Kidney (tissue), 22 donors: ENCODE results near the gene CHMP5. TPM values are rescaled to one million over a fixed set of nuclear protein-coding genes. Genes with fewer than 3 reads are reported as not detected.
A peak's percentile ranks its signal among the peaks of the same experiment; 100 is the strongest.

Source experiments
- DNase-seq, 5 donors: peaks; one replicate each; pipeline ENCODE4 v3.0.0-alpha.2; 2013 to 2020
- FAIRE-seq: peaks from 2 replicates; lab custom pipeline; 2012; peaks lifted over from hg19 to GRCh38; lab: Jason Lieb, UNC
- H3K27ac ChIP-seq, 2 donors: one replicate each; pipeline ENCODE4 v1.7.0; 2013; ENCODE audit warnings: low read depth in 2 of 2, low read length in 2 of 2, inconsistent platforms in 1 of 2
- H3K27me3 ChIP-seq: one replicate; pipeline ENCODE4 v1.7.1; 2013; ENCODE audit warnings: low read length, inconsistent platforms; ENCODE audit not compliant: control insufficient read depth, insufficient read depth
- H3K36me3 ChIP-seq, 3 donors: one replicate each; pipeline versions ENCODE4 v1.7.0 to v1.7.1; 2013; ENCODE audit warnings: low read length in 3 of 3, control low read depth in 1 of 3, inconsistent platforms in 1 of 3; ENCODE audit not compliant: insufficient read depth in 3 of 3, control insufficient read depth in 2 of 3
- H3K4me1 ChIP-seq, 3 donors: one replicate each; pipeline versions ENCODE4 v1.7.0 to v1.7.1; 2013; ENCODE audit warnings: low read length in 3 of 3, inconsistent platforms in 1 of 3, low read depth in 1 of 3; ENCODE audit not compliant: control insufficient read depth in 2 of 3, insufficient read depth in 2 of 3
- H3K4me3 ChIP-seq, 3 donors: one replicate each; pipeline versions ENCODE4 v1.7.0 to v1.8.1; 2013; ENCODE audit warnings: low read length in 3 of 3, control low read depth in 1 of 3, inconsistent platforms in 1 of 3
- H3K9ac ChIP-seq, 3 donors: one replicate each; pipeline versions ENCODE4 v1.7.0 to v1.7.1; 2013; ENCODE audit warnings: low read length in 3 of 3, control low read depth in 1 of 3, inconsistent platforms in 1 of 3
- H3K9me3 ChIP-seq, 3 donors: one replicate each; pipeline versions ENCODE4 v1.7.0 to v1.7.1; 2013; ENCODE audit warnings: low read length in 3 of 3, control low read depth in 1 of 3, inconsistent platforms in 1 of 3; ENCODE audit not compliant: control insufficient read depth in 2 of 3, insufficient read depth in 1 of 3
- CTCF ChIP-seq: IDR thresholded peaks from 3 replicates; pipeline ENCODE4 v1.5.1; 2012; ENCODE audit warnings: mild to moderate bottlenecking, moderate library complexity, borderline replicate concordance; ENCODE audit not compliant: insufficient read depth; ENCODE audit errors: extremely low read depth
- intact Hi-C: fragments of 100-400 bp; cut with DNase I; formaldehyde crosslinking; loops from one replicate; pipeline ENCODE4 v1.11.1; 2022
- long read RNA-seq, 10 donors: library from polyadenylated mRNA in 1 of 10; unstranded in 1 of 10; transcript quantifications; one replicate each; pipeline ENCODE4 v2.0.0 and lab custom pipeline, GENCODE V29; 2021 to 2026
- polyA plus RNA-seq: library from polyadenylated mRNA; stranded (reverse); fragments of 350-450 nt; fragmentation: Illumina TruSeq; extraction: RNeasy Lipid Tissue Mini Kit (QIAGEN cat#74804); gene quantifications from one replicate; pipeline ENCODE4 v1.2.3, GENCODE V29; 2014; ENCODE audit warnings: low read depth, low replicate concordance; ENCODE audit not compliant: insufficient read depth
- total RNA-seq: library from RNA; stranded (reverse); fragmentation: NEBNext Ultra II Directional; extraction: Animal tissue kit (Norgen Biotek cat#: 25700); gene quantifications from one replicate; pipeline ENCODE4 v1.2.1, GENCODE V29; 2021
- donor health status: control.
- donor health status: control.
- donor health status: control.
- donor health status: control.
- donor health status: control.
- donor health status: DM: yes; HTN: yes; CAD: no.
- donor health status: Normal renal cell carcinoma (clear cell type).

The CHMP5 gene
- 65.2 TPM for total RNA-seq
- polyA plus RNA-seq = 100 TPM
- long read RNA-seq, donor 1, transcript CHMP5-201 (8 exons, 1,477 nt) = major isoform, 44 of 99 reads
- long read RNA-seq, donor 1, partial matches to known transcripts = 52 of 99 reads
- long read RNA-seq, donor 1, other reads (novel, unspliced or antisense) = 0 of 99 reads
- long read RNA-seq, donor 2, transcript CHMP5-201 (8 exons, 1,477 nt) = major isoform, 82 of 114 reads
- long read RNA-seq, donor 2, partial matches to known transcripts = 31 of 114 reads
- long read RNA-seq, donor 2, other reads (novel, unspliced or antisense) = 0 of 114 reads
- long read RNA-seq, donor 3, transcript CHMP5-201 (8 exons, 1,477 nt) = major isoform, 78 of 122 reads
- long read RNA-seq, donor 3, partial matches to known transcripts = 42 of 122 reads
- long read RNA-seq, donor 3, other reads (novel, unspliced or antisense) = 0 of 122 reads
- long read RNA-seq, donor 4, transcript CHMP5-201 (8 exons, 1,477 nt) = major isoform, 32 of 41 reads
- long read RNA-seq, donor 4, partial matches to known transcripts = 8 of 41 reads
- long read RNA-seq, donor 4, other reads (novel, unspliced or antisense) = 0 of 41 reads
- long read RNA-seq, donor 5, partial matches to known transcripts = 0 of 4 reads
- long read RNA-seq, donor 5, other reads (novel, unspliced or antisense) = 0 of 4 reads
- long read RNA-seq, donor 6, transcript CHMP5-201 (8 exons, 1,477 nt) = major isoform, 96 of 231 reads
- long read RNA-seq, donor 6, transcript CHMP5-203 (2 exons, 576 nt) = minor isoform, 5 of 231 reads
- long read RNA-seq, donor 6, partial matches to known transcripts = 129 of 231 reads
- long read RNA-seq, donor 6, other reads (novel, unspliced or antisense) = 0 of 231 reads
- long read RNA-seq, donor 7, transcript CHMP5-201 (8 exons, 1,477 nt) = major isoform, 74 of 77 reads
- long read RNA-seq, donor 7, partial matches to known transcripts = 1 of 77 reads
- long read RNA-seq, donor 7, other reads (novel, unspliced or antisense) = 2 of 77 reads
- long read RNA-seq, donor 8, transcript CHMP5-201 (8 exons, 1,477 nt) = major isoform, 53 of 63 reads
- long read RNA-seq, donor 8, partial matches to known transcripts = 9 of 63 reads
- long read RNA-seq, donor 8, other reads (novel, unspliced or antisense) = 0 of 63 reads
- long read RNA-seq, donor 9, transcript CHMP5-201 (8 exons, 1,477 nt) = major isoform, 46 of 59 reads
- long read RNA-seq, donor 9, partial matches to known transcripts = 10 of 59 reads
- long read RNA-seq, donor 9, other reads (novel, unspliced or antisense) = 0 of 59 reads
- long read RNA-seq, donor 10, transcript CHMP5-201 (8 exons, 1,477 nt) = major isoform, 38 of 62 reads
- long read RNA-seq, donor 10, transcript CHMP5-203 (2 exons, 576 nt) = minor isoform, 6 of 62 reads
- long read RNA-seq, donor 10, partial matches to known transcripts = 17 of 62 reads
- long read RNA-seq, donor 10, other reads (novel, unspliced or antisense) = 0 of 62 reads

GRCh38 chr9:33264473-33265177 is at the start of gene CHMP5, which contains the start of gene BAG1:
Gene CHMP5 (plus strand): TSS chr9:33265049. CDS start chr9:33265079, 30 bp downstream.
Gene BAG1 (minus strand): TSS chr9:33264708.
- intact Hi-C loops = no loop called here
- peak; percentile 27 for TF ChIP-seq CTCF
- Histone ChIP-seq H3K36me3 (peaks cover 9 to 38% (median 24%) of the 10 kb centered on the region in 3 donors), H3K9me3 (no peaks in the 10 kb centered on the region), H3K9ac (peak within 1 kb of the TSS; percentile 77 to 96 (median 88)), H3K4me3 (peak within 1 kb of the TSS; percentile 92 to 96 (median 94)), H3K27me3 (no peaks in the 10 kb centered on the region), H3K4me1 (peaks cover 0 to 17% (median 8%) of the 10 kb centered on the region in 3 donors), H3K27ac (peak within 1 kb of the TSS; percentile 81 to 92)
- FAIRE-seq (peak; percentile 79), DNase-seq (peak; percentile 100)

GRCh38 chr9:33220681-33221567 is 43.9 kb upstream of the CHMP5 start:
- Histone ChIP-seq H3K27me3 (no peaks in the 10 kb centered on the region), H3K9me3 (no peaks in the 10 kb centered on the region), H3K4me3 (no peak overlapping the region), H3K36me3 (no peaks in the 10 kb centered on the region), H3K4me1 (peaks cover 0 to 12% (median 3%) of the 10 kb centered on the region in 3 donors), H3K27ac (no peak overlapping the region), H3K9ac (no peak overlapping the region)
- DNase-seq = no peak
- no peak for FAIRE-seq
- TF ChIP-seq CTCF = no peak
- intact Hi-C loops = no loop called here
